GM19025 (cell line): ENCODE results near the gene ACTR10.

ENCODE experiments used
- ATAC-seq: cut with Tn5 transposase; IDR thresholded peaks from one replicate; pipeline ENCODE4 v1.9.1; 2021; ENCODE audit warnings: mild to moderate bottlenecking, low read depth, moderate library complexity; ENCODE audit not compliant: unreplicated experiment

Gene ACTR10

GRCh38 chr14:58278177-58278576 lies 78.2 kb downstream of the ACTR10 start:
- ATAC-seq, result no peak

- ATAC-seq, result no peak
These were observed 81.2 kb downstream of the ACTR10 start for GRCh38 chr14:58280954-58281787.

- ATAC-seq, result no peak
These were observed 82.0 kb downstream of the ACTR10 start for GRCh38 chr14:58281969-58282368.

GRCh38 chr14:58282925-58283593 lies 83.1 kb downstream of the ACTR10 start:
- ATAC-seq, result no peak

GRCh38 chr14:58283730-58284129 lies 83.8 kb downstream of the ACTR10 start:
- no peak for ATAC-seq

GRCh38 chr14:58285132-58285531 lies 85.2 kb downstream of the ACTR10 start:
- no peak for ATAC-seq
